NCI-H1436 (cell line): Measurements from ENCODE around the gene DDX56.

Experiments
- DNase-seq: peaks from one replicate; lab custom pipeline; 2025; lab: John Stamatoyannopoulos, UW

DDX56 gene

GRCh38 chr7:44595934-44596635 is 22.4 kb upstream of the DDX56 start:
- DNase-seq, result no peak

DNA sequence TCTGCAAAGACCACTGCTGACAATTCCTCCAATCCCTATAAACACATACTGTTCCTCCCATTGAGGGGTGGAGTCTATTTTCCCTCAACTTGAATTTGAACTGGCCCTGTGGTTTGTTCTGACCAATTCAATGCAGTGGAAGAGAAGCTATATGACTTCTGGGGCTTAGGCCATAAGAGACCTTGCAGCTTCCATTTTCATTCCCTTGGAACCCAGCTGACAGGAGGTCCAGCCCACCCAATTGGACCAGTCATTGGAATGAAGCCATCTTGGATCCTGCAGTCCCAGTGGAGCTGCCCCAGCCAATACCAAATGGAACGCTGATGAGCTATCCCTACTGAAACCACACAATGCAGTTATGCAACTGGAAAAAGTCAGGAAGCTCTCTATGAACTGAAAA is 17.2 kb upstream of the DDX56 start:
- no peak for DNase-seq

DNA sequence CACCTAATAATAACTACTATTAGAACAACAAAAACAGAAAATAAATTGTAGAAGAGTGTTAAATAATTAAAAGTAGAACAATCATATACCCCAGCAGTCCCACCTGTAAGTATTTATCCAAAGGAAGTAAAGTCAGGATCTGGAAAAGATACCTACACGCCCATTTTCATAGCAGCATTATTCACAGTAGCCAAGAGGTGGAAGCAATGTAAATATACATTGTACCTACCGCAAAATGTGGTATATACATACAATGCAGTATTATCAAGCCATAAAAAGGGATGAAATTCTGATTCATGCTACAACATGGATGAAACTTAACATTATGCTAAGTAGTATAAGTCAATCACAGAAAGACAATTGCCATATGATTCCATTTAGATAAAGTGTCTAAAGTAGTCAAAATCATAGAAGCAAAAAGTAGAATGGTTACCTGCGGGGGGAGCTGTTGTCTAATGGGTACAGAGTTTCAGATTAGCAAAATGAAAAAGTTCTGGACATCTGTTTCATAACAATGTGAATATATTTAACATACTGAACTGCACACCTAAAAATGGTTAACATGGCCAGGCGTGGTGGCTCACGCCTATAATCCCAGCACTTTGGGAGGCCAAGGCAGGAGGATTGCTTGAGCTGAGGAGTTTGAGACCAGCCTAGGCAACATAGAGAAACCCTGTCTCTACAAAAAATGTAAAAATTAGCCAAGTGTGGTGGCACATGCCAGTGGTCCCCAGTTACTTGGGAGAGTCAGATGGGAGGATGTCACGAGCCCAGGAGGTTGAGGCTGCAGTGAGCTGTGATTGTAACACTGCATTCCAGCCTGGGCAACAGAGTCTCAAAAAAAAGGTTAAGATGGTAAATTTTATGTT is 14.4 kb upstream of the DDX56 start:
- DNase-seq, result no peak

GRCh38 chr7:44583146-44583865 is 9.6 kb upstream of the DDX56 start:
- DNase-seq, result no peak

DNA sequence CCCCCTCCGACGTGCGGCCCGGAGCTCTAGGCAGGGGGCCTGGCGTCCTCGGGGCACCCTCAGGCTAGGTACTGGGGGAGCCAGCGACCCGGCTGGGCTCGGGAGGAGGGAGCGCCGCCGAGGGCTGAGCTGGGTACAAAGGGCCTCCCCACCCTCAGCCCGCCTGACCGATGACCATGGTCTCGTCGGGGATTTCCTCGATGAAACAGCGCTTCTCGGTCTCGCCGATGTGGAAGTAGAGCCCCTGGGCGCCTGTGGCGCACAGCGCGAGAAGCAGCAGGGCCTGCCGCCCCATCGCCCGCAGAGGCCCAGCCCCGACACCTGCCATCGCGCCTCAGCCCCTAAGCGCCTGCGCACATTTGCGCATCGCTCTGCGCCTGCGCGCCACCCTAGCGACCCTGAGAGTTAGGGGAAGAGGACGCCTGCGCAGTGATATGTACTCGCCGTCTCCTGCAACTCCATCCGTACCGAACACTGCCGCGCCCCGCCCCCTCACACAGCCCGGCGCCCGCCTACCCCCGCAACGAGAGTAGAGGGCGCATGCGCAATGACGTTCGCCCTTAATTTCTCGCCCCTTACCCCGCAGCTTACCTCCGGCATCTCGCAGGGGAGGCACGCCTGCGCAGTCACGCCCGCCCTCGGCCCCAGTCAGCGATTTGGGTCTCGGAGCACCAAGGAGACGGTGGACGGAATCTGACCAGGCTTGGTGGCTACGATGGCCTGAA is 8.3 kb upstream of the DDX56 start, which contains the start of gene TMED4:
Gene TMED4, minus strand, starts transcription at position 353 of the 725 bp plus-strand sequence. Its CDS starts 25 bp downstream, at position 328.
- DNase-seq, result peak; percentile 97

DNA sequence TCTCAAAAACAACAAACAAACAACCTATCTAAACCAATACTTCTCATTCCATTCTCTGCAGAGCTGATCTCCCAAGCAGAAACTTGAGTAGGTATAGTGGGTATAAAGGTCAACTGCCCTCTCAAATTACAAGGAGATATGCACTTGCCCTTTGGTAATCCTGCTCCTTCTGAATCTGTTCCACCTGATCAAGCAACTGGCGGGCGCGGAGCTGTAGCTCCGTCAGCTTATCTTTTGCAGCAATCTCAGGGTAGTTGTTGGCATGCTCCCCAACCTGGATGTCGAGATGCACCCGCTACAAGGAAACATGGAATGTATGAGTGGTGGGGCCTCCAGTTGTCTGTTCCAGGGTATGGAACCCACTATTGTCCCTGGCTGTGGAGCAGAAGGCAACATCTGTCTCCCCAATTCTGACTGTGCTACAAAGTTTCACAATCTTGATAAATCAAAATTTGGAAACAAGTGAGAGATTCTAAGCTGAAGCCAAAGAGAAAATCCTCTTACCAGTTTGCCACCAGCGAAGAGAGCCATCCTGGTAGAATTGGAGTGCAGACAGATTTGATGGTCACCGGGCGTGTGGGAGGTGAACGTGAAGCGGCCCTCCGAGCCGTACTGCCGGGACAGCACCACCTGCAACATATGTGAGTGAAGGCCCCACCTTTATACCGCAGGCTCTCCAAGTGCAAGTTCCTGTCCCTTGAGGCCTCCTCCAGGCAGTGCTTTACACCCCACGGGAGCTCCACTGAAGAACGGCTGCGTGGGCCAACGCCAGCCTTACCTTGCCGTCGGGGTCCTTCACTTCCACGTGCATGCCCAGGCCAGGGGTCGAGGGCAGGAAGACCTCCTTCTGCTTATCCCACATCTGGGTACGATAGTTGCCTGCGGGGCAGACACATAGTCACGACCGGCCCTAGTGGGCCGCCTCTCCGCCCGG is 7.5 kb upstream of the DDX56 start:
- peak; percentile 27 for DNase-seq

DNA sequence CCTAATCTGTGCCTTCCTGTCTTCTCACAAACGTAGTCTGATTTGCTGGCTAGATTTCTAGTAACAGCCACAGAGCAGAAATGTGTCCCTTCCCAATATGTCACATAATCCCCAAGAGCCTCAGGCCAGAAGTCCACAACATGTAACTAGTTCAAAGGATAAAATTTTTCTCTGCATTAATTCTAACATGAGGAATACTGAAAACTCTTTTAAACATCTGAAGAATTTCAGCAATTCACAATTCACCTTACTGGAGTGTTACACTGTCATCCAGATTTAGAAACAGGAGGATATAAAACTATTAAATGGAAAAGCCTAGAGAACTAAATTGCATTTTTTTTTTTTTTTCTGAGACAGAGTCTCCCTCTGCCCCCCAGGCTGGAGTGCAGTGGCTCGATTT is 2.5 kb upstream of the DDX56 start:
- no peak for DNase-seq

DNA sequence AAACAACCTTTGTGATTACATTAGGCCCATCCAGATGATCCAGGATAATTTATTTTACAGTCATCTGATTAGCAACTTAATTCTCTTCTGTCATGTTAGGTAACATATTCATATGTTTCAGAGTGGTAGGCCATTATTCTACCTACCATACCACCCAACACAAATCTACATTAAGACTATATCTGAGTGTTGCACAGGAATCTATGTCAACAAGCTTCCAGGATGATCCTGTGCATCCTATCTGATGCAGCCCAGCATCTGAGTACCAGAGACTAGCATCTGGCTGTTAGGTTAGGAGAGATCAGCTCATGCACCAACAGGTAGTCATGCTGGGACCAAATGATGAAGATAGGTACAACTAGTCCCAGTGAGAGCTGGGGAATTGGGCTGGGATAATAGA is 1.3 kb upstream of the DDX56 start:
- DNase-seq, result no peak

- DNase-seq, result no peak
Observed at GRCh38 chr7:44574287-44574872, 672 bp upstream of the DDX56 start.

DNA sequence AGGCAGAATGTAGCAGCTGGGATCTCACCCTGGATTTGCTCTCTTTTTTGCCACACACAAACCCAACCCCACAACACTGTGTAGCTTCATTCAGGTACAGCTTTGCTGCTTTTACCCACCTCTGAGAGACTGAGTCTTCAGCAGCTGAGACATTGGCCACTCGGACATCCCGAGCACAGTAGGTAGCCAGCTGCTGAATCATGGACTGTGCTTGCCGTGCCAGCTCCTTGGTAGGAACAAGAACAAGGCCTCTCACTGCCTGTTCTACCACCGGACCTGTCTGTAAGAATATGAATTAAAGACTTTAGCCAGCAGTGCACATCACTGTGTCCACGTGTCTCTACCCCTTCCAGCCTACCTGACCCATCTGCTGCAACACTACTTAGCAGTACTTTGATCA is 937 bp downstream of the DDX56 start:
- no peak for DNase-seq

- DNase-seq, result no peak
Observed at GRCh38 chr7:44569959-44570358, 3.7 kb downstream of the DDX56 start.

- no peak for DNase-seq
Observed at GRCh38 chr7:44568771-44569560, 4.7 kb downstream of the DDX56 start.

DNA sequence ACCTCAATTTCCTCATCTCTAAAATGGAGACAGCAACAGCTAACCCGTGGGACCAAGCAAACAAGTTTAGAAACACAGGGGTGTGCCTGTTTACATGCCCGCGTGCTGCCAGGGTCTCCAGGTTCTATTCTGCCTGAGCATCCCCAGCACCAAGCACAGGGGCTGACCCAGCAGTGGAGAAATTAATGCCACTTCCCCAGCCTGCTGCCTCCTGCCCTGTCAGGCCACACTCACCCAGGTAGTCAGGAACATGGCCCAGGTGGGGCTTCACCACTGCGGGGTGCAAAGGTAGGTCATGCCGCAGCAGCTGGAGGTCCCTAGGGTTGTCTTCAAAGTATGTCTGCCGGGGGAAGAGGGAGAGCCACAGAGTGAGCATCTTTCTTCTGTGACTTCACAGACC is 5.8 kb downstream of the DDX56 start:
- DNase-seq, result no peak

GRCh38 chr7:44566680-44567079 is 7.0 kb downstream of the DDX56 start:
- DNase-seq, result no peak

DNA sequence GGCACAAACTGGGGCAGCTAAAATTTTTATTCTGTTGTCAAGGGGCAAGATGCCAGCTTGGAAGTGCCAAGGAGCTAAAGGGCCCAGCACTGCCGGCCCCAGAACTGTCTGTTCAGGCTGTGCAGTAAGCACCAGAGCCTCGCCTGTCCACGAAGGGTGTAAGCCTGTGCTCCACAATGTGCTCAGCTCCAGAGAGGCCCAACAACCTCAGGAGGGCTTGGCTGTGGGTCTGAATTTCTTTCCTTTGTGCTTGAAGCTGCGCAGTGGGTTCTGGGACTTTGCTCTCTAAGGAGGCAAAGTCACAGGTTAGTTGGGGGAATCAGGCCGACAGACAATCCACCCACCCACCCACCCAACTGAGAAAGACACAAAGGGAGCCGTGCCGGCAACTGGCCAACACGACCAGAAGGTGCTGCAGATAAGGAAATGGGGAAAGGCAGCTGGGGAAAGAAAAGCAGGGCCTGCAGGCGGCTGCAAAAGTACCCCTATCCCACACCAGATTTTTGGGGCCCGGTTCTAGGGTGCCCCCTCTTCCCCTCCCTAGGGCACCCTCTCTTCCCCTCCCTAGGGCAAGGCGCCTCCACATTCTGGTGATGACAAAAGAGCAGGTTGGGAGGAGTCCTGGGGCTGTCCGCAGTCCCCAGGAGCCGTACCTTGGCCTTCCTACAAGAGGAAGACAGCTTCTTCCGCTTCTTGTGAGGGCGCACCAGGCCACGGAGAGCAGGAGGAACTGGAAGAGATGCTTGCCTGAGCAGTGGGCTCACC is 7.7 kb downstream of the DDX56 start:
- no peak for DNase-seq

DNA sequence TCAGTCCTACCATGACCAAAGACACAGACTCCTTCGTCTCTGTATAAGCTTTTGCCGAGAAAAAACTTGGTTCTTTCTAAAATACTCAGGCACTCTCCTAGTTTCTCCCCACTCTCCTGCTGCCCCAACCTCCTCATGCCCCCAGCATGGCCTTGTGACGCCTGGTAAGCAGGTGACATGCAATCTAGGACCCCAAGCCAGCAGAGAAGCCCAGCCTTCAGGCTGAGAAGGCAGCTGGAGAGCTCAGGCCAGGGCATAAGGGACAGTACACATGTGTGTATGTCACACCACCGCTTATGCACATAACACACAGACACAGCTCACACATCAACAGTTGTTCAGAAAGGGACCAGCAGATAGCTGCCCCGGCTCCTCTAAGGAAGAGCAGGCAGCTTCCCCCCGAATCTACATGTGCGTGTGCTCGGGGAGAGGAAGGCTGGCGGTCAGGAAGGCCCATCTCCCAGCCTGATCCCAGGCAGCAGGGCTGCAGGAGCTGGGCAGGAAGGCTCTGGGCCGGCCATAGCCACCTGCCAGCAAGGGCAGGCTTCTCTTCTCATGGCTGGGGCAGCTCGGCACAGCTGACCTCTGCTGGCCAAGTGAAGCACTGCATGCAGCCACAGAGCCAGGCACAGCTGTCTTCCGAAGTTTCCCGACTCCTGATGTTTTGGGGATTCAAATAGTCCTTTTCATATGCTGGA is 8.5 kb downstream of the DDX56 start:
- DNase-seq, result no peak

DNA sequence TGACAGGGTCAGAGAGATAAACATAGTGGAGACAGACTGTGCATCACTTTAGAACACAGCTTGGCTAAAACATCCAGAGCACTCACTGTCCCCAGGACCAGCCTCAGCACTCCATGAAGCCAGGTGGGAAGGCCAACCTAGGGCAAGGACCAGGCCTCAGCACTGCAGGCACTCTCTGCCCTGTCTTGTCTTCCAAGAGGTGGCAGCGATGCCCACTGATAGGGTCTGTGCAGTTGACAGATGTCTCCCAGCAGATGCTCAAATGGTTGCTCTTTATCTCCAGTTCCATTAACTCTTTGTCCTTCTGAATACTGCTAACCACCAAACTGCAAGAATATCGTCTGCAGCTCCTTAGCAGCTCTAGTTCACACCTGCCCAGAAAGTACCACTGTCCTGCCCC is 9.1 kb downstream of the DDX56 start:
- DNase-seq, result no peak

- no peak for DNase-seq
Observed at GRCh38 chr7:44563171-44563679, 10.5 kb downstream of the DDX56 start.
